Endothelial cell of umbilical vein (primary cell): Measurements from ENCODE around the gene TESK2. TPM values are rescaled to one million over a fixed set of nuclear protein-coding genes. Genes with fewer than 3 reads are reported as not detected.

ENCODE experiments used
- BruUV-seq: library from RNA; stranded (reverse); fragments of 400-500 nt; replicated peaks from 2 replicates; lab custom pipeline; 2021; lab: Mats Ljungman, UMichigan
- CTCF ChIA-PET: fragments of 300-600, 350-600 bp; sonication (Branson Sonifier 250); formaldehyde crosslinking; loops from one replicate; lab custom pipeline; 2021; ENCODE audit warnings: antibody characterized with exemption, inconsistent platforms; lab: Charles Lee
- POLR2A ChIA-PET: fragments of 300-600, 350-600 bp; sonication (Branson Sonifier 250); formaldehyde crosslinking; loops from one replicate; lab custom pipeline; 2021; ENCODE audit warnings: antibody characterized with exemption, inconsistent platforms; lab: Charles Lee
- DNase-seq: peaks from one replicate; pipeline ENCODE4 v3.0.0-alpha.2; 2011; ENCODE audit warnings: low read depth, low spot score
- FAIRE-seq: peaks from 2 replicates; lab custom pipeline; 2011; peaks lifted over from hg19 to GRCh38; lab: Jason Lieb, UNC
- H2AFZ ChIP-seq: 2 replicates; pipeline ENCODE4 v1.6.0; 2012; ENCODE audit warnings: low read depth, low read length, control low read depth, inconsistent platforms
- H3K27ac ChIP-seq: 2 replicates; pipeline ENCODE4 v1.5.1; 2011; ENCODE audit warnings: low read depth, mild to moderate bottlenecking, control low read depth, low read length, moderate library complexity; ENCODE audit not compliant: insufficient read depth
- H3K27me3 ChIP-seq, 2 experiments: 2 replicates each; pipeline versions ENCODE4 v1.6.0 to v1.6.1; 2011; ENCODE audit warnings: low read length in 2 of 2, mixed read lengths in 1 of 2; ENCODE audit not compliant: control insufficient read depth in 2 of 2, insufficient read depth in 2 of 2
- H3K36me3 ChIP-seq, 2 experiments: 2 replicates in 1 of 2; 3 replicates in 1 of 2; pipeline ENCODE4 v1.5.1; 2011; ENCODE audit warnings: low read length in 2 of 2, mild to moderate bottlenecking in 1 of 2, moderate library complexity in 1 of 2; ENCODE audit not compliant: control insufficient read depth in 2 of 2, insufficient read depth in 2 of 2; ENCODE audit errors: extremely low read depth in 1 of 2
- H3K4me1 ChIP-seq: 3 replicates; pipeline ENCODE4 v1.5.1; 2011; ENCODE audit warnings: mild to moderate bottlenecking, low read length; ENCODE audit not compliant: control insufficient read depth, insufficient read depth; ENCODE audit errors: extremely low read depth
- H3K4me2 ChIP-seq: 2 replicates; pipeline ENCODE4 v1.6.1; 2011; ENCODE audit warnings: low read length, control low read depth, mixed read lengths; ENCODE audit not compliant: insufficient read depth
- H3K4me3 ChIP-seq, 3 experiments: fragments of 200-600 bp in 1 of 3; sonication (generic), shearing (Covaris generic) in 1 of 3; replicated peaks in 1 of 3; 2 replicates each; pipeline ENCODE4 v1.5.1; 2011 to 2016; ENCODE audit warnings: control low read depth in 3 of 3, low read length in 3 of 3, mild to moderate bottlenecking in 2 of 3, inconsistent platforms in 1 of 3, low read depth in 1 of 3, moderate library complexity in 1 of 3; ENCODE audit not compliant: insufficient read depth in 1 of 3
- H3K79me2 ChIP-seq: 2 replicates; pipeline ENCODE4 v1.6.0; 2012; ENCODE audit warnings: low read length, inconsistent platforms; ENCODE audit not compliant: control insufficient read depth, insufficient read depth
- H3K9ac ChIP-seq: replicated peaks from 2 replicates; pipeline ENCODE3; 2011; ENCODE audit warnings: low read length, control low read depth; ENCODE audit not compliant: insufficient read depth; ENCODE audit errors: extremely low read depth
- H3K9me1 ChIP-seq: replicated peaks from 3 replicates; pipeline ENCODE4 v1.6.0; 2011; ENCODE audit warnings: mild to moderate bottlenecking, low read length; ENCODE audit not compliant: control insufficient read depth, insufficient read depth; ENCODE audit errors: extremely low read depth
- H3K9me3 ChIP-seq: replicated peaks from 2 replicates; pipeline ENCODE4 v1.5.1; 2012; ENCODE audit warnings: low read length, inconsistent platforms; ENCODE audit not compliant: control insufficient read depth, insufficient read depth
- H4K20me1 ChIP-seq: replicated peaks from 2 replicates; pipeline ENCODE3; 2011; ENCODE audit warnings: mild to moderate bottlenecking, low read length; ENCODE audit not compliant: control insufficient read depth, insufficient read depth; ENCODE audit errors: extremely low read depth
- CTCF ChIP-seq, 2 donors: IDR thresholded peaks; 1 replicate in 1 of 2; 2 replicates in 1 of 2; pipeline ENCODE4 v1.5.1; 2011; ENCODE audit warnings: low read length in 2 of 2, mild to moderate bottlenecking in 2 of 2, moderate library complexity in 2 of 2, control low read depth in 1 of 2, inconsistent platforms in 1 of 2, low read depth in 1 of 2; ENCODE audit not compliant: insufficient read depth in 1 of 2; ENCODE audit errors: extremely low read depth in 1 of 2
- EZH2 ChIP-seq: IDR thresholded peaks from 2 replicates; pipeline ENCODE4 v1.6.1; 2012; ENCODE audit warnings: borderline replicate concordance, low read depth, mild to moderate bottlenecking, moderate library complexity, low read length, inconsistent platforms; ENCODE audit not compliant: severe bottlenecking
- FOS ChIP-seq: IDR thresholded peaks from 2 replicates; pipeline ENCODE4 v1.6.1; 2011; ENCODE audit warnings: mild to moderate bottlenecking, low read length, moderate library complexity, borderline replicate concordance; ENCODE audit not compliant: insufficient read depth
- GATA2 ChIP-seq: IDR thresholded peaks from 2 replicates; pipeline ENCODE4 v1.7.0; 2011; ENCODE audit warnings: low read depth, mild to moderate bottlenecking, moderate library complexity, mixed read lengths, low read length; ENCODE audit not compliant: insufficient read length, insufficient read depth
- JUN ChIP-seq: IDR thresholded peaks from 2 replicates; pipeline ENCODE4 v1.6.1; 2011; ENCODE audit warnings: borderline replicate concordance, low read depth; ENCODE audit not compliant: insufficient read length, insufficient read depth
- MAX ChIP-seq: IDR thresholded peaks from 2 replicates; pipeline ENCODE4 v1.6.1; 2011; ENCODE audit not compliant: insufficient read depth, insufficient read length
- MYC ChIP-seq: IDR thresholded peaks from one replicate; pipeline ENCODE4 v1.6.1; 2011; ENCODE audit warnings: mild to moderate bottlenecking, low read depth, low read length
- POLR2A ChIP-seq: IDR thresholded peaks from 2 replicates; pipeline ENCODE4 v1.6.1; 2012; ENCODE audit warnings: low read depth, mild to moderate bottlenecking, control low read depth, low read length
- POLR2AphosphoS5 ChIP-seq: IDR thresholded peaks from 2 replicates; pipeline ENCODE4 v1.6.1; 2012; ENCODE audit warnings: low read depth, mild to moderate bottlenecking, control low read depth, low read length, moderate library complexity; ENCODE audit not compliant: insufficient read depth
- dilution Hi-C: fragments of 300-500 bp; cut with MboI; formaldehyde crosslinking; loops from one replicate; pipeline ENCODE4 v1.15.0; 2019; ENCODE audit warnings: low sequenced_read_pairs; ENCODE audit not compliant: extremely low pct_ligation_motif_present
- intact Hi-C: fragments of 100-400 bp; cut with micrococcal nuclease; formaldehyde crosslinking; loops from one replicate; pipeline ENCODE4 v1.10.0; 2022
- polyA plus RNA-seq, 4 experiments: library from polyadenylated mRNA; depleted of rRNA in 3 of 4; stranded (reverse) in 3 of 4; unstranded in 1 of 4; fragments of >200 nt; gene quantifications; 2 replicates each; pipeline versions ENCODE4 v1.2.1 to v1.2.3, GENCODE V29; 2011 to 2012; ENCODE audit warnings: missing spikeins in 1 of 4
- total RNA-seq: library from RNA; stranded (reverse); gene quantifications from 2 replicates; pipeline ENCODE4 v1.2.3, GENCODE V29; 2021

The TESK2 gene
- total and polyA plus RNA-seq, 2 donors (not counting 3 experiments of a cell fraction or from before 2014, with no cell fraction given) = 2.1 to 2.6 TPM

GRCh38 chr1:45339789-45340558 lies 151.0 kb downstream of the TESK2 start, which contains the start of the genes MUTYH and TOE1:
Gene MUTYH (minus strand): TSS chr1:45340440. CDS start chr1:45334505, 5,935 bp downstream.
Gene TOE1 (plus strand): TSS chr1:45340170. CDS start chr1:45340253, 83 bp downstream.
- Histone ChIP-seq H3K9me3 (no peaks in the 10 kb centered on the region), H3K27me3 (no peaks in the 10 kb centered on the region), H3K79me2 (peaks cover 24% of the 10 kb centered on the region), H3K9me1 (no peaks in the 10 kb centered on the region), H4K20me1 (no peaks in the 10 kb centered on the region), H3K4me2 (peak within 1 kb of the TSS; percentile 75), H3K27ac (peak within 1 kb of the TSS; percentile 85), H3K36me3 (peaks cover 8 to 11% of the 10 kb centered on the region in 2 experiments), H3K4me1 (peaks cover 22% of the 10 kb centered on the region), H3K4me3 (peak within 1 kb of the TSS; percentile 48 to 82 (median 56)), H2AFZ (peak within 1 kb of the TSS; percentile 63), H3K9ac (peak within 1 kb of the TSS; percentile 81)
- CTCF ChIA-PET = interaction anchor here (0.8 to 3.5 kb wide), 16 partner anchors 9 to 549 kb away, joined by 3 to 35 read pairs (median 8); partner anchors contain the start of genes HECTD3, TESK2 and UROD
- BruUV-seq = no TSS peak
- peak; percentile 99 for FAIRE-seq
- peak; percentile 94 for DNase-seq
- intact Hi-C loops = loop anchor here (1.0 to 5.0 kb wide), 7 partner anchors 13 to 347 kb away; partner anchors contain the start of genes CCDC163, GPBP1L1, MMACHC and TESK2
- POLR2A ChIA-PET = interaction anchor here (0.6 to 2.9 kb wide), 15 partner anchors 9 to 610 kb away, joined by 3 to 33 read pairs (median 5); partner anchors contain the start of genes CCDC163, HPDL, MMACHC and PRDX1
- TF ChIP-seq POLR2A (peak; percentile 72), POLR2AphosphoS5 (peak; percentile 86), MYC (peak; percentile 3), EZH2 (no peak), FOS (no peak), CTCF (IDR thresholded peaks at IDR 0.05; ENCODE audit: extremely low read depth in 1 of 2, insufficient read depth in 1 of 2, low read depth in 1 of 2, low read length in 2 of 2) (no peak), GATA2 (no peak), MAX (no peak), JUN (no peak)
- dilution Hi-C loops = no loop called here
